GM18520 (cell line): Measurements from ENCODE around the gene NASP.

Experiments used
- ATAC-seq: cut with Tn5 transposase; IDR thresholded peaks from one replicate; pipeline ENCODE4 v1.9.1; 2021; ENCODE audit not compliant: unreplicated experiment

The NASP gene

GRCh38 chr1:45583666-45584350 lies at the start of gene NASP:
TSS of gene NASP (plus strand) at chr1:45584041. CDS start at chr1:45584147, 106 bp downstream.
- ATAC-seq: peak; percentile 26

GRCh38 chr1:45535988-45536766 lies 47.7 kb upstream of the NASP start:
- ATAC-seq: no peak

- ATAC-seq: no peak
These were observed 47.0 kb upstream of the NASP start for GRCh38 chr1:45536886-45537285.

GRCh38 chr1:45541193-45541592 lies 42.6 kb upstream of the NASP start:
- no peak for ATAC-seq

GRCh38 chr1:45542591-45542990 lies 41.2 kb upstream of the NASP start:
- ATAC-seq: no peak

GRCh38 chr1:45543581-45544417 lies 40.0 kb upstream of the NASP start:
- ATAC-seq: peak; percentile 41

- ATAC-seq: no peak
These were observed 39.3 kb upstream of the NASP start for GRCh38 chr1:45544530-45544929.

- ATAC-seq: no peak
These were observed 38.8 kb upstream of the NASP start for GRCh38 chr1:45545019-45545493.

- ATAC-seq: no peak
These were observed 38.1 kb upstream of the NASP start for GRCh38 chr1:45545553-45546310.

GRCh38 chr1:45550401-45551351 lies 33.2 kb upstream of the NASP start, which contains the start of gene AKR1A1:
TSS of gene AKR1A1 (plus strand) at chr1:45550826. CDS start at chr1:45561795, 10,969 bp downstream.
- peak; percentile 72 for ATAC-seq

- no peak for ATAC-seq
These were observed 32.2 kb upstream of the NASP start for GRCh38 chr1:45551684-45552083.

- no peak for ATAC-seq
These were observed 31.5 kb upstream of the NASP start for GRCh38 chr1:45552331-45552730.

- no peak for ATAC-seq
These were observed 29.6 kb upstream of the NASP start for GRCh38 chr1:45554198-45554597.

- no peak for ATAC-seq
These were observed 26.4 kb upstream of the NASP start for GRCh38 chr1:45557422-45557944.

- no peak for ATAC-seq
These were observed 20.0 kb upstream of the NASP start for GRCh38 chr1:45563843-45564242.

- ATAC-seq: no peak
These were observed 17.1 kb upstream of the NASP start for GRCh38 chr1:45566722-45567121.

- ATAC-seq: no peak
These were observed 15.9 kb upstream of the NASP start for GRCh38 chr1:45567911-45568310.

GRCh38 chr1:45568421-45568820 lies 15.4 kb upstream of the NASP start:
- ATAC-seq: no peak

- no peak for ATAC-seq
These were observed 14.3 kb upstream of the NASP start for GRCh38 chr1:45569571-45569961.
